Spleen (tissue), 11 donors: ENCODE data around the gene AGBL1. TPM values are rescaled to one million over a fixed set of nuclear protein-coding genes. Genes with fewer than 3 reads are reported as not detected.
A peak's percentile ranks its signal among the peaks of the same experiment; 100 is the strongest.

ENCODE experiments used
- DNase-seq: peaks from one replicate; pipeline ENCODE4 v3.0.0-alpha.2; 2020
- H3K27ac ChIP-seq, 8 donors: fragments of 200-600 bp; sonication (generic) in 7 of 8; 1 replicate in 4 of 8; 2 replicates in 4 of 8; pipeline versions ENCODE4 v1.5.0 to v1.8.0; 2016 to 2021; ENCODE audit warnings: inconsistent platforms in 4 of 8, mild to moderate bottlenecking in 4 of 8, moderate library complexity in 1 of 8
- H3K27me3 ChIP-seq, 7 donors: fragments of 200-600 bp; sonication (generic) in 6 of 7; replicated peaks in 1 of 7; 1 replicate in 4 of 7; 2 replicates in 3 of 7; pipeline versions ENCODE4 v1.5.0 to v1.8.0; 2016 to 2021; ENCODE audit warnings: inconsistent platforms in 3 of 7, mild to moderate bottlenecking in 1 of 7
- H3K36me3 ChIP-seq, 6 donors: fragments of 200-600 bp; sonication (generic) in 5 of 6; 1 replicate in 4 of 6; 2 replicates in 2 of 6; pipeline versions ENCODE4 v1.5.0 to v1.8.0; 2016 to 2021; ENCODE audit warnings: inconsistent platforms in 2 of 6
- H3K4me1 ChIP-seq, 6 donors: fragments of 200-600 bp; sonication (generic) in 5 of 6; 1 replicate in 3 of 6; 2 replicates in 3 of 6; pipeline versions ENCODE4 v1.5.0 to v1.8.0; 2016 to 2021; ENCODE audit warnings: inconsistent platforms in 3 of 6
- H3K4me3 ChIP-seq, 8 donors: fragments of 200-600 bp; sonication (generic) in 7 of 8; 1 replicate in 4 of 8; 2 replicates in 4 of 8; pipeline versions ENCODE4 v1.5.0 to v1.8.0; 2016 to 2021; ENCODE audit warnings: inconsistent platforms in 4 of 8, mild to moderate bottlenecking in 4 of 8, moderate library complexity in 2 of 8
- H3K9me3 ChIP-seq, 8 donors: fragments of 200-600 bp; sonication (generic) in 7 of 8; 1 replicate in 4 of 8; 2 replicates in 4 of 8; pipeline versions ENCODE4 v1.5.0 to v1.8.0; 2016 to 2021; ENCODE audit warnings: inconsistent platforms in 4 of 8
- POLR2A ChIP-seq, 3 donors: fragments of 450-650 bp; IDR thresholded peaks; one replicate each; pipeline ENCODE4 v1.5.1; 2017; ENCODE audit warnings: antibody characterized with exemption in 3 of 3, mild to moderate bottlenecking in 1 of 3
- POLR2AphosphoS5 ChIP-seq, 3 donors: sonication (generic); formaldehyde crosslinking; IDR thresholded peaks; one replicate each; pipeline ENCODE4 v1.5.1; 2017; ENCODE audit warnings: antibody characterized with exemption in 3 of 3
- WGBS, 5 donors: extraction: QIAGEN DNeasy Blood & Tissue Kit in 3 of 5; methylation state at CpG; one replicate each; pipeline versions ENCODE4 v1.1.5 to v1.1.7; 2013 to 2018; 5-methylcytosine and 5-hydroxymethylcytosine counted together
- intact Hi-C: fragments of 100-400 bp; cut with DNase I; formaldehyde crosslinking; loops from one replicate; pipeline ENCODE4 v1.15.0; 2023; ENCODE audit warnings: low total_unique reads
- polyA plus RNA-seq, 3 donors: library from polyadenylated mRNA; stranded (reverse); fragments of 200-250 nt; gene quantifications; one replicate each; pipeline ENCODE4 v1.2.1, GENCODE V29; 2013
- total RNA-seq, 7 donors: library from RNA; depleted of rRNA in 3 of 7; stranded (reverse); fragments of >200 nt in 3 of 7; fragmentation: NEBNext Ultra II Directional in 4 of 7; extraction: Animal tissue kit (Norgen Biotek cat#: 25700) in 4 of 7; gene quantifications; one replicate each; pipeline versions ENCODE4 v1.1.0 to v1.2.1, GENCODE V29; 2016 to 2021
- TF ChIP-seq, protein P1 (sequence below), 11 experiments: fragments of 200-600 bp in 7 of 11; fragments of 450-650 bp in 4 of 11; sonication (generic) in 4 of 11; IDR thresholded peaks in 8 of 11; conservative IDR thresholded peaks in 3 of 11; 1 replicate in 7 of 11; 2 replicates in 4 of 11; pipeline versions ENCODE4 v1.4.0 to v1.8.0; 2016 to 2021; ENCODE audit warnings: antibody characterized with exemption in 11 of 11, inconsistent platforms in 4 of 11, mild to moderate bottlenecking in 1 of 11
- donor health status: healthy with polysubstance abuse.
- donor health status: DM: no; HTN: no; CAD: no; lungs with moderate emphysema.
- donor health status: DM: no; HTN: no; CAD: no.
- donor health status: Bipolar disorder and iron deficiency.
- donor health status: healthy.
- donor health status: DM: no; HTN: no; CAD: no.
- donor health status: DM: yes; HTN: yes; CAD: no.

Gene AGBL1
- total and polyA plus RNA-seq, 10 donors: not detected

DNA sequence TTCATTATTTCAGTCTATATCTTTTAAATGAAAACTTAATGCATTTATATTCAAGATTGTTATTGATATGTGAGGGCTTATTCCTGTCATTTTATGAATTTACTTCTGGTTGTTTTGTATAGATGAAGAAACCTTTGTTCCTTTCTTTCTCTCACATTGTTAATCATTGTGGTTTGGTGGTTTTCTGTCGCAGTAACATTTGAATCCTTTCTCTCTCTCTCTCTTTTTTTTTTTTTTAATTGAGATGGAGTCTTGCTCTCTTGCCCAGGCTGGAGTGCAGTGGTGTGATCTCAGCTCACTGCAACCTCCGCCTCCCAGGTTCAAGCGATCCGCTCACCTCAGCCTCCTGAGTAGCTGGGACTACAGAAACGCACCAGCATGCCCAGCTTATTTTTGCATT lies 22.1 kb downstream of the AGBL1 start:
- intact Hi-C loops: no loop called here
- TF ChIP-seq POLR2AphosphoS5 (IDR thresholded peaks at IDR 0.05) (no peak), POLR2A (IDR thresholded peaks at IDR 0.05) (no peak)
- TF ChIP-seq, protein P1, sequence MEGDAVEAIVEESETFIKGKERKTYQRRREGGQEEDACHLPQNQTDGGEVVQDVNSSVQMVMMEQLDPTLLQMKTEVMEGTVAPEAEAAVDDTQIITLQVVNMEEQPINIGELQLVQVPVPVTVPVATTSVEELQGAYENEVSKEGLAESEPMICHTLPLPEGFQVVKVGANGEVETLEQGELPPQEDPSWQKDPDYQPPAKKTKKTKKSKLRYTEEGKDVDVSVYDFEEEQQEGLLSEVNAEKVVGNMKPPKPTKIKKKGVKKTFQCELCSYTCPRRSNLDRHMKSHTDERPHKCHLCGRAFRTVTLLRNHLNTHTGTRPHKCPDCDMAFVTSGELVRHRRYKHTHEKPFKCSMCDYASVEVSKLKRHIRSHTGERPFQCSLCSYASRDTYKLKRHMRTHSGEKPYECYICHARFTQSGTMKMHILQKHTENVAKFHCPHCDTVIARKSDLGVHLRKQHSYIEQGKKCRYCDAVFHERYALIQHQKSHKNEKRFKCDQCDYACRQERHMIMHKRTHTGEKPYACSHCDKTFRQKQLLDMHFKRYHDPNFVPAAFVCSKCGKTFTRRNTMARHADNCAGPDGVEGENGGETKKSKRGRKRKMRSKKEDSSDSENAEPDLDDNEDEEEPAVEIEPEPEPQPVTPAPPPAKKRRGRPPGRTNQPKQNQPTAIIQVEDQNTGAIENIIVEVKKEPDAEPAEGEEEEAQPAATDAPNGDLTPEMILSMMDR (IDR thresholded peaks at IDR 0.05 in 8 of 11, conservative IDR thresholded peaks at IDR 0.05 in 3 of 11): no peak
- peaks cover 0 to 35% (median 21%) of the 10 kb centered on the region in 8 donors for H3K9me3 ChIP-seq
- no peak overlapping the region for H3K27ac ChIP-seq
- H3K36me3 ChIP-seq: no peaks in the 10 kb centered on the region
- peaks cover 0 to 13% (median 0%) of the 10 kb centered on the region in 7 donors for H3K27me3 ChIP-seq
- H3K4me1 ChIP-seq: no peaks in the 10 kb centered on the region
- H3K4me3 ChIP-seq: no peak overlapping the region
- DNase-seq: no peak
- 88 to 90% (median 88%) methylated on average over 5 of the region's 5 CpGs for WGBS, 5 donors

DNA sequence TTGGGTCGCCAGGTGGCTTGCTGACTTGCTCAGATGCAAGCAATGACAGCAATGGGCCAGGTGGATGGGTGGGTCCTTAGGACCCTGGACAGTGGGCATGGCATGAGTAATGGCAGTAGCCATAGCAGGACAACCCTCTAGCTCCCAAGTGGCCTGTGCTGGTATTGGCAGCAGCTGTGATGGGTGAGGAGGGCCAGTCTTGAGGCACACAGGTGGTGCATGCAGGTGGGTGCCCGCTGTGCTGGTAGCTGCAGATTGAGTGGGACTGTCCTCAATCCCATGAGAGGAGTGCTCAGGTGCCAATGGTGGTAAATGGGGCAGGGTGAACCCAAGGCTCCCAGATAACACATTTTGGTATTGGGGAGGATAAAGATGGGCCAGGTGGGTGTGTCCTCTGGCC lies 24.2 kb downstream of the AGBL1 start:
- DNase-seq: peak; percentile 55
- Histone ChIP-seq H3K4me1 (no peaks in the 10 kb centered on the region), H3K4me3 (no peak overlapping the region), H3K27ac (no peak overlapping the region), H3K36me3 (no peaks in the 10 kb centered on the region), H3K27me3 (peaks cover 0 to 13% (median 0%) of the 10 kb centered on the region in 7 donors), H3K9me3 (peaks cover 0 to 35% (median 21%) of the 10 kb centered on the region in 8 donors)
- WGBS, 5 donors: 70 to 95% (median 83%) methylated on average over 2 of the region's 2 CpGs
- intact Hi-C loops: no loop called here
- TF ChIP-seq POLR2AphosphoS5 (IDR thresholded peaks at IDR 0.05) (no peak), POLR2A (IDR thresholded peaks at IDR 0.05) (no peak)
- TF ChIP-seq, protein P1 (IDR thresholded peaks at IDR 0.05 in 8 of 11, conservative IDR thresholded peaks at IDR 0.05 in 3 of 11): no peak

DNA sequence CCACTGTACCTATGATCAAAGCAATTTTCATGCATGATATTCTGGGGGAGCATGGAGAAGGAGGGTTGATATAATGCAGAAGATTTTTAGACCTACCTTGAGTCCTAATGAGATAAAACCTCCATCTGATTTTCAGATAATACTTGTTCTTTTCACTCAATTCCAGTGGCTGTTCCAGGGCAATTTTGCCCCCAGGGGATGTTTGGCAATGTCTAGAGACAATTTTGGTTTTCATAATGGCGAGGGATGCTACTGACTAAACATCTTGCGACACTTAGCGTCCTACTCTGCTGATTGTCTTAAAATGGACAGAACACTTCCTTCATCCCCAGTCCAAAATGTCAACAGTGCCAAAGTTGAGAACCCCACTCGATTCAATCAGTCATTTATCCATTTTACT lies 26.6 kb downstream of the AGBL1 start:
- no peak overlapping the region for H3K27ac ChIP-seq
- no peaks in the 10 kb centered on the region for H3K4me1 ChIP-seq
- no peak for TF ChIP-seq POLR2A (IDR thresholded peaks at IDR 0.05)
- 67 to 82% (median 75%) methylated on average over 4 of the region's 4 CpGs for WGBS, 5 donors
- no peak overlapping the region for H3K4me3 ChIP-seq
- intact Hi-C loops: no loop called here
- DNase-seq: no peak
- H3K36me3 ChIP-seq: no peaks in the 10 kb centered on the region
- H3K9me3 ChIP-seq: peaks cover 0 to 35% (median 21%) of the 10 kb centered on the region in 8 donors
- peaks cover 0 to 19% (median 0%) of the 10 kb centered on the region in 7 donors for H3K27me3 ChIP-seq

DNA sequence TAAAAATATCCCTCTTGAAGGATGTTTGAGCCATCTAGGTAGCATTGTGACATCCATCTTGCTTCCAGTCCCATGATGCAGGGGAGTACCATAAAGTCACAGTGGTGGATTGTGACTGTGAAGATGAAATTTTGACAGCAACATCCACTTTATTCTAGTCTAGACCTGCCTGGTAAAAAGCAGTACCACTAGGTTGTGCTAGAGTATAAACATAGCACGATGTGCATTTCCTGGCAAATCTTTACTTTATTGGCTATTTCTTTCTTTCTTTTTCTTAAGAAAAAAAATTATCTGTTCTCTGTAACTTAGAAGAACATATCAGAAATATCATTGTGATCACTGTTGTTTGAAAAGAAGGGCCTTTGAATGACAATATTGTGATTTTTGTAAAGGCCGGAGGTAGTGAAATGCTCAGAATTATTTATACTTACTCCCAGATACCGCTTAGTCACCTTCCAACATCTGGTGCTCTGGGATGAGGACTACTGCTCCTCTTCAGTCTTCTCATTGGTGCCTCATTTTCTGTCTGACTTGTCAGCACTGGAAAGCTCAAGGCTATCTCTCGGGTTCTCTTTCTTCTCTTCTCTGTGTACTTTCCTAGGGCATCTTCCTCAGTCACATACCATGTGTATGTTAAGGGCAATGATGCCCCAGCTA lies 35.6 kb downstream of the AGBL1 start:
- no peaks in the 10 kb centered on the region for H3K9me3 ChIP-seq
- H3K36me3 ChIP-seq: no peaks in the 10 kb centered on the region
- no peak overlapping the region for H3K4me3 ChIP-seq
- intact Hi-C loops: no loop called here
- peaks cover 0 to 17% (median 0%) of the 10 kb centered on the region in 7 donors for H3K27me3 ChIP-seq
- no peak for DNase-seq
- 69 to 82% (median 75%) methylated on average over 4 of the region's 4 CpGs for WGBS, 5 donors
- no peaks in the 10 kb centered on the region for H3K4me1 ChIP-seq
- H3K27ac ChIP-seq: no peak overlapping the region
- TF ChIP-seq, protein P1 (IDR thresholded peaks at IDR 0.05 in 8 of 11, conservative IDR thresholded peaks at IDR 0.05 in 3 of 11): no peak
- TF ChIP-seq POLR2AphosphoS5 (IDR thresholded peaks at IDR 0.05): no peak
- no peak for TF ChIP-seq POLR2A (IDR thresholded peaks at IDR 0.05)
